OCI-LY7 (cell line): ENCODE results near the gene PDHX.

Experiments used
- EZH2phosphoT487 ChIP-seq: fragments of 200-600 bp; sonication (generic); IDR thresholded peaks from 2 replicates; pipeline ENCODE4 v1.6.1; 2018; ENCODE audit warnings: low read depth, borderline replicate concordance, mild to moderate bottlenecking, mixed run types, antibody characterized with exemption, low read length, moderate library complexity, mixed read lengths
- TF ChIP-seq, protein P1 (sequence below): fragments of 200-600 bp; sonication (generic); conservative IDR thresholded peaks from 2 replicates; pipeline ENCODE4 v1.5.1; 2014; ENCODE audit warnings: mild to moderate bottlenecking, antibody characterized with exemption, low read length, moderate library complexity, mixed read lengths

DNA sequence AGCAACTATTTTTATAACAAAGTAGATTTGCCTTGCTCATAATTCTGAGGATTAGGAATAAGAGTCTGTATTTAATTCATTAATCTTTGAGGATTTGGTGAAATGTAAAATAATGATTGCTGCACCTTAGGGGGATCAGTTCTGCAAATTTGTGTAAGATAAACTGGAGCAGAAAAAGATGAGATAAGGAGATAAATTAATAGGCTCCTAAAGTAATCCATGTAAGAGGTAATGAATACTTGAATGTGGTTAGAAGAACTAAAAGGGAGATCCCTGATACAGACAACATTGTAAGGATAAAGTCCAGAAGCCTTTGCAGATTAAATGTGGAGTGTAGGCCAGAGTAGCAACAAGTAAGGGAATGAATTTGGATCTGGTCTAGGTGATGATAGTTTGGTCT is 45.6 kb downstream of the PDHX start:
- TF ChIP-seq, protein P1, sequence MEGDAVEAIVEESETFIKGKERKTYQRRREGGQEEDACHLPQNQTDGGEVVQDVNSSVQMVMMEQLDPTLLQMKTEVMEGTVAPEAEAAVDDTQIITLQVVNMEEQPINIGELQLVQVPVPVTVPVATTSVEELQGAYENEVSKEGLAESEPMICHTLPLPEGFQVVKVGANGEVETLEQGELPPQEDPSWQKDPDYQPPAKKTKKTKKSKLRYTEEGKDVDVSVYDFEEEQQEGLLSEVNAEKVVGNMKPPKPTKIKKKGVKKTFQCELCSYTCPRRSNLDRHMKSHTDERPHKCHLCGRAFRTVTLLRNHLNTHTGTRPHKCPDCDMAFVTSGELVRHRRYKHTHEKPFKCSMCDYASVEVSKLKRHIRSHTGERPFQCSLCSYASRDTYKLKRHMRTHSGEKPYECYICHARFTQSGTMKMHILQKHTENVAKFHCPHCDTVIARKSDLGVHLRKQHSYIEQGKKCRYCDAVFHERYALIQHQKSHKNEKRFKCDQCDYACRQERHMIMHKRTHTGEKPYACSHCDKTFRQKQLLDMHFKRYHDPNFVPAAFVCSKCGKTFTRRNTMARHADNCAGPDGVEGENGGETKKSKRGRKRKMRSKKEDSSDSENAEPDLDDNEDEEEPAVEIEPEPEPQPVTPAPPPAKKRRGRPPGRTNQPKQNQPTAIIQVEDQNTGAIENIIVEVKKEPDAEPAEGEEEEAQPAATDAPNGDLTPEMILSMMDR, result no peak
- no peak for TF ChIP-seq EZH2phosphoT487
